Myocyte (in vitro differentiated cells): ENCODE results near the gene FOXN1. TPM values are rescaled to one million over a fixed set of nuclear protein-coding genes. Genes with fewer than 3 reads are reported as not detected.

Experiments used
- total RNA-seq: library from RNA; depleted of rRNA; stranded (reverse); fragments of >200 nt; gene quantifications from 2 replicates; pipeline ENCODE4 v1.2.3, GENCODE V29; 2014

FOXN1 gene
- total RNA-seq, 1 donor from 2014 or later: not detected

Other genes starting within 250 kb of the FOXN1 start
- 20.5 and 26.0 TPM in 2 replicates for gene TMEM97, start 187.1 kb upstream of the FOXN1 start, total RNA-seq
- gene IFT20, start 170.9 kb upstream of the FOXN1 start, total RNA-seq: 26.2 and 31.7 TPM in 2 replicates
- gene TNFAIP1, start 170.6 kb upstream of the FOXN1 start, total RNA-seq: 69.0 and 91.3 TPM in 2 replicates
- 118 and 127 TPM in 2 replicates for gene POLDIP2, start 148.8 kb upstream of the FOXN1 start, total RNA-seq
- not detected in 2 replicates for gene SEBOX, start 141.1 kb upstream of the FOXN1 start, total RNA-seq
- 0.21 and 0.26 TPM in 2 replicates for gene VTN, start 136.0 kb upstream of the FOXN1 start, total RNA-seq
- gene SARM1, start 134.7 kb upstream of the FOXN1 start, total RNA-seq: 8.6 and 13.9 TPM in 2 replicates
- 1.8 and 3.2 TPM in 2 replicates for gene SLC46A1, start 100.1 kb upstream of the FOXN1 start, total RNA-seq
- not detected in 2 replicates for gene SLC13A2, start 32.7 kb upstream of the FOXN1 start, total RNA-seq
- 74.8 and 222 TPM in 2 replicates for gene UNC119, start 46.3 kb downstream of the FOXN1 start, total RNA-seq
- gene PIGS, start 65.2 kb downstream of the FOXN1 start, total RNA-seq: 162 and 204 TPM in 2 replicates
- gene ALDOC, start 70.5 kb downstream of the FOXN1 start, total RNA-seq: 22.5 and 25.9 TPM in 2 replicates
- 2.2 and 4.3 TPM in 2 replicates for gene SPAG5, start 92.7 kb downstream of the FOXN1 start, total RNA-seq
- gene RSKR, start 107.8 kb downstream of the FOXN1 start, total RNA-seq: 12.2 and 14.6 TPM in 2 replicates
- 144 and 157 TPM in 2 replicates for gene BLTP2, start 138.8 kb downstream of the FOXN1 start, total RNA-seq
- 36.3 and 39.7 TPM in 2 replicates for gene SDF2, start 155.6 kb downstream of the FOXN1 start, total RNA-seq
- 37.5 and 38.3 TPM in 2 replicates for gene SUPT6H, start 155.9 kb downstream of the FOXN1 start, total RNA-seq
- gene PROCA1, start 205.5 kb downstream of the FOXN1 start, total RNA-seq: 1.0 and 1.6 TPM in 2 replicates
- 162 and 198 TPM in 2 replicates for gene RAB34, start 211.5 kb downstream of the FOXN1 start, total RNA-seq
- gene RPL23A, start 213.6 kb downstream of the FOXN1 start, total RNA-seq: 261 and 384 TPM in 2 replicates
- gene TLCD1, start 219.9 kb downstream of the FOXN1 start, total RNA-seq: 11.1 and 22.3 TPM in 2 replicates
- gene NEK8, start 222.4 kb downstream of the FOXN1 start, total RNA-seq: 5.5 and 6.0 TPM in 2 replicates
- 173 and 248 TPM in 2 replicates for gene TRAF4, start 237.7 kb downstream of the FOXN1 start, total RNA-seq